GM19397 (cell line): ENCODE data around the gene MRPL39.
A peak's percentile ranks its signal among the peaks of the same experiment; 100 is the strongest.

Source experiments
- ATAC-seq: cut with Tn5 transposase; IDR thresholded peaks from one replicate; pipeline ENCODE4 v1.9.1; 2021; ENCODE audit warnings: mild to moderate bottlenecking, moderate library complexity; ENCODE audit not compliant: unreplicated experiment

Gene MRPL39

GRCh38 chr21:25569711-25570110 lies 37.6 kb downstream of the MRPL39 start:
- ATAC-seq: no peak

- ATAC-seq: no peak
Observed at GRCh38 chr21:25569084-25569483, 38.2 kb downstream of the MRPL39 start.

DNA sequence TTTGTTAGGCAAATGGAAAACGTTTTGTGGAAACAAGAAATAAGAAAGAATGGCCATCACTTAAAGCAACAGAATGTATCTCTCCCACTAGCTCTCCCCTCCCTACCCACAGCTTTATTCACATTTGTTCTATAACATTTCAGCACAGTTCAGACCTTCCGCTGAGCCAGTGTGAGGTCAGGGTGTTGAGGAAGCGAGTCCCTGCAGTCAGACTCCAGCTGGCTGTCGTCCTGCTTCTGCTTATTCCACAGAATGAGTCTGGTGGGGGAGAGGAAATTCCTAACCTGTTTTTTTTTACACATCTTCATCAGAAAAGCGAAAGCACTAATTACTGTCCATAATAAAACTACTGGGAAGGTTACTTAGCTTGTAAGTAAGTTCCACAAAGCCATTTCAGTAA lies 39.0 kb downstream of the MRPL39 start:
- ATAC-seq: no peak

DNA sequence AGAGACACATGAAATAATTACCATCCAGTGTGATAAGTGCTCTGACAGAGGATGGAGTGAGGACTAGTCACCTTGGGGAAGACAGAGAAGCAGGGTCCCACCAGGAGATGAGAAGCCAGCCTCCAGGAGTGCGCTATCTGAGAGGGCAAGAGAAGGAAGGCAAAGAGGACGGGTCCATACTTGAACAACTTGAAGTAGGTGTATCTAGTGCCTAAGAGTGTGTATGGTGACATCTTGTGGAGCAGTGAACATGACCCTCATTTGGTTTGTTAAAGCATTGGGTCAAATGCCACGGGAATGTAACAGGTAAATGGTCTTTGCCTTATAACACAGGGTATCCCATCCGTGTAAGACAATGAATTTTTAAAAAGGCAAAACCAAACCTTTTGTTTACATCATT lies 39.8 kb downstream of the MRPL39 start:
- ATAC-seq: no peak

DNA sequence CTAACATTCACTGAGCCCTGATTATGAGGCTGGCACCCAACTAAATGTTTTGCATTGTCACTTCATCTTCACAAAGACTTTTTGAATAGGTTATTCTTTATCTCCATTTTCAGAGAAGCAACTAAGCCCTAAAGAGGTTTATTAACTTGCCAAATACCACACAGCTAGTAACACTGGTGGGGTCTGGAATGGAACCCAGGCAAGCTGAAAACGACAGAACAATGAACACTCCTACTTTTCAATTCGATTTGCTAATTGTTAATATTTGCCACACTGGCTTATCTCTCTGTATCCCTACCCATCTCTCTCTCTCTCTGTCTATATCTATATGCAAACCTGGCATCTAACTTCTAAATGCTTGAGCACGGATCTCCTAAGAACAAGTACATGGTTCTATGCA lies 40.6 kb downstream of the MRPL39 start:
- ATAC-seq: no peak

GRCh38 chr21:25565272-25566211 lies 41.7 kb downstream of the MRPL39 start:
- ATAC-seq: no peak

DNA sequence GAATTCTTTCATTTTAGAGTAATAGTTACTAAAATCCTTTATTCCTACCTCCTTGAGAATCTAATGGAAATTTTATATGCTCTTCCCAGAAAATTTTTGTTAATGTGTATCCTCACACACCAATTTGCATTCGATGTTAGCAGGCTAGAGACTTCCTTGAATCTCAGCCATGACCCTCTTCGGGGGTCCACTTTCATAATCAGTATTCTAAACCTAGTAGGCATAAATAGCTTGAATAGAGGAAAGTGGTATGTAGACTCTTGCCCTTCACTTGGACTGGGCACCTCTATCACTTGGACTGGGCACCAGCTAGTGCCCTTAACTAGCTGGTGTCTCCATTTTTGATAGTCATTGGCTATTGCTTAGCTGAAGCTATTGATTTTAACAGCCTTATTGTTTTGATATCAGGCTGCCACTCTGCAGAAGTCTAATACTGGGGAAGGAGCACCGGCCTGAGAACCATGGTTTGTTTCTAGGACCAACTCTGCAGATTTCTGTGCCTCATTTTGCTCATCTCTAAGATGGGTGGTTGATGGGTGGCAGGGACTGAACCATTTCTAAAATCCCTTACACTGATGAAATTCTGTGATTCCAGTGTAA lies 42.8 kb downstream of the MRPL39 start:
- ATAC-seq: no peak

GRCh38 chr21:25563361-25564116 lies 43.7 kb downstream of the MRPL39 start:
- ATAC-seq: peak; percentile 15

DNA sequence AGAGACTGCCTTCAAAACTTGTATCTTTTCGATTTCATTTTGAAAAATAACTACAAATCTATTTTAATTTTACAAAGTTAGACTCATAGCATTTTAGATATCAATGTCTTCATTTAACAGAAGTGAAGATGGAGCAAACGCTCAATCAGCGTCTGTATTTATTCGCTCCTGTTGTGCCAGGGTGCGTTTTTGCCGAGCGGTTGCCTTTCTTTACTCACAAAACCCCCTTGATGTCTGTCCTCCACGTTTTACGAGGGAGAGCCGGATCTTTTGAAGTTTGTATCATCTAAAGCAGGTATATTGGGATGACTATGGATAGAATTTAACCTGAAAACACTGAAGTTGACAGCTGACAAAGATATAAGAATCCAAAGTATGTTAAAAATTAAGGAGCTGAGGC lies 44.6 kb downstream of the MRPL39 start:
- ATAC-seq: no peak

- ATAC-seq: peak; percentile 46
Observed at GRCh38 chr21:25561668-25562641, 45.3 kb downstream of the MRPL39 start.

DNA sequence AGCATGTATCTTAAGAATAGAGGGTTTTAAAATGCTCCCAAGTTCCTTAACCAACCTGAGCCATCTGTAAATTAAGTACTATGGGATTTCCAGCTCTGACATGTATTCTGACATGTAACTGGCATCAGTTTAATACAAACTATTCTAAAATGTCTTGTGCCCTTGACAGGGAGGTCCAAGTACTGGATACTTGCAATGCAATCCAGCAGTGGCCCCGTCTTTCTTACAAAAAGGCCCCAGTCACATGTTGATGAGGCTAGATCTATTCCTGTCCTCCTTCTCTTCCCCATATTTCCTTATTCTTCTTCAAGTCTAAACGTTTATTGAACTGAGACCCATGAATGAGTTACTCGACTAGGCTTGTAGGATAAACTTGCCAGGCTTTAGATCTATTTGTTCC lies 46.4 kb downstream of the MRPL39 start:
- no peak for ATAC-seq

GRCh38 chr21:25560271-25560685 lies 47.0 kb downstream of the MRPL39 start:
- no peak for ATAC-seq

DNA sequence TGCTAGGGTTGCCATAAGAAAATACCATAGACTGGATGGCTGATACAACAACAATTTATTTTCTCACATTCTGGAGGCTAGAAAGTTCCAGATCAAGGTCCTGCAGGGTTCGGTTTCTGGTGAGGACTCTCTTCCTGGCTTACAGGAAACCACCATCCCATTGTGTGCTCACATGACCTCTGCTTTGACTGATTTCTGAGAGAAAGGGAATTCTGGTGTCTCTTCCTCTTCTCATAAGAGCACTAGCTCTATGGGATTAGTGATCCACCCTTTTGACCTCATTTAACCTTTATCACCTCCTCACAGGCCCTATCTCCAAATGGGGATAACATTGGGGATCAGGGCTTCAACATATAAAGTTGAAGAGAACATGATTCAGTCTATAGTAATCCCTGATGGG lies 47.5 kb downstream of the MRPL39 start:
- no peak for ATAC-seq

GRCh38 chr21:25558123-25558522 lies 49.2 kb downstream of the MRPL39 start:
- ATAC-seq: no peak

GRCh38 chr21:25557180-25557579 lies 50.1 kb downstream of the MRPL39 start:
- no peak for ATAC-seq

DNA sequence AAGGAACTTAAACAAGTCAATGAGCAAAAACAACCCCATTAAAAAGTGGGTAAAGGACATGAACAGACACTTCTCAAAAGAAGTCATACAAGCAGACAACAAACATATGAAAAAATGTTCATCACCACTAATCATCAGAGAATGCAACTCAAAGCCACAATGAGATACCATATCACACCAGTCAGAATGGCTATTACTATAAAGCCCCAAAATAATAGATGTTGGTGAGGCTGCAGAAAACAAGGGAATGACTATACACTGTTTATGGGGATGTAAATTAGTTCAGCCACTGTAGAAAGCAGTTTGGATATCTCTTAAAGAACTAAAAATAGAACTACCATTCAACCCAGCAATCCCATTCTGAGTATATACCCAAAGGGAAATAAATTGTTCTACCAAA lies 51.2 kb downstream of the MRPL39 start:
- no peak for ATAC-seq

- no peak for ATAC-seq
Observed at GRCh38 chr21:25555492-25555891, 51.8 kb downstream of the MRPL39 start.

DNA sequence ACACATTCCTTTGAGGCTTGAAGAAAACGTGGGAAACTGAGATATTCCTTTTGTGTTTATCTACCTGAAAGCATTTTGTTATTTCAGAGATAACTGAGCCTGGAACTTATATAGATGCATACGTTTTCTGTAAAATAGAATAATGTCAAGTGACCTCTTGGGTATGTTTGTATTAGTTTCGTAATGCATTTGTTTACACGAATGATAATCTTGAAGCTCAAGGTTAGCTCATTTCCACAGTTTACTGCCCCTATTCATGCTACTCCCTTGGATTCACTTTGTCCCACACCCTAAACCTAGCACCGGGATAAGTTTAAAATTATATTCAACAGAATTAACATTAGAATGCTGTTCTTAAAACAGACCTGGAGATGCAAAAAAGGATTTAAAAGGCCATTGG lies 54.4 kb downstream of the MRPL39 start:
- no peak for ATAC-seq

- no peak for ATAC-seq
Observed at GRCh38 chr21:25551569-25551968, 55.7 kb downstream of the MRPL39 start.

GRCh38 chr21:25550352-25551120 lies 56.7 kb downstream of the MRPL39 start:
- no peak for ATAC-seq
